Prostate gland (tissue), 2 donors: ENCODE results near the gene SMURF2.
A peak's percentile ranks its signal among the peaks of the same experiment; 100 is the strongest.

Experiments used
- CTCF ChIP-seq, 4 experiments: fragments of 200-600 bp in 2 of 4; fragments of 450-650 bp in 2 of 4; sonication (generic) in 2 of 4; IDR thresholded peaks; 1 replicate in 3 of 4; 2 replicates in 1 of 4; pipeline ENCODE4 v1.5.1; 2016 to 2019; ENCODE audit warnings: antibody characterized with exemption in 4 of 4, mild to moderate bottlenecking in 2 of 4, moderate library complexity in 2 of 4
- POLR2A ChIP-seq: fragments of 450-650 bp; IDR thresholded peaks from one replicate; pipeline ENCODE4 v1.6.1; 2016; ENCODE audit warnings: antibody characterized with exemption, mild to moderate bottlenecking
- POLR2AphosphoS5 ChIP-seq: sonication (generic); formaldehyde crosslinking; IDR thresholded peaks from one replicate; pipeline ENCODE4 v1.6.1; 2017; ENCODE audit warnings: antibody characterized with exemption

- TF ChIP-seq CTCF (IDR thresholded peaks at IDR 0.05) = no peak
- TF ChIP-seq POLR2A = no peak
- peak; percentile 61 for TF ChIP-seq POLR2AphosphoS5
These were observed 121.9 kb downstream of the SMURF2 start for GRCh38 chr17:64540118-64540776.
